Myocyte (in vitro differentiated cells): ENCODE results near the gene AKAP7. TPM values are rescaled to one million over a fixed set of nuclear protein-coding genes. Genes with fewer than 3 reads are reported as not detected.

ENCODE experiments used
- total RNA-seq: library from RNA; depleted of rRNA; stranded (reverse); fragments of >200 nt; gene quantifications from 2 replicates; pipeline ENCODE4 v1.2.3, GENCODE V29; 2014

Gene AKAP7
- total RNA-seq, 1 donor from 2014 or later: 4.2 TPM

Other genes with a start within 250 kb of the AKAP7 start
- 23.8 and 24.1 TPM in 2 replicates for gene EPB41L2, start 72.2 kb upstream of the AKAP7 start, total RNA-seq